ENCODE results near the gene F10. TPM values are rescaled to one million over a fixed set of nuclear protein-coding genes. Genes with fewer than 3 reads are reported as not detected.

The F10 gene
- total RNA-seq, 1 experiment from 2014 or later = not detected

DNA sequence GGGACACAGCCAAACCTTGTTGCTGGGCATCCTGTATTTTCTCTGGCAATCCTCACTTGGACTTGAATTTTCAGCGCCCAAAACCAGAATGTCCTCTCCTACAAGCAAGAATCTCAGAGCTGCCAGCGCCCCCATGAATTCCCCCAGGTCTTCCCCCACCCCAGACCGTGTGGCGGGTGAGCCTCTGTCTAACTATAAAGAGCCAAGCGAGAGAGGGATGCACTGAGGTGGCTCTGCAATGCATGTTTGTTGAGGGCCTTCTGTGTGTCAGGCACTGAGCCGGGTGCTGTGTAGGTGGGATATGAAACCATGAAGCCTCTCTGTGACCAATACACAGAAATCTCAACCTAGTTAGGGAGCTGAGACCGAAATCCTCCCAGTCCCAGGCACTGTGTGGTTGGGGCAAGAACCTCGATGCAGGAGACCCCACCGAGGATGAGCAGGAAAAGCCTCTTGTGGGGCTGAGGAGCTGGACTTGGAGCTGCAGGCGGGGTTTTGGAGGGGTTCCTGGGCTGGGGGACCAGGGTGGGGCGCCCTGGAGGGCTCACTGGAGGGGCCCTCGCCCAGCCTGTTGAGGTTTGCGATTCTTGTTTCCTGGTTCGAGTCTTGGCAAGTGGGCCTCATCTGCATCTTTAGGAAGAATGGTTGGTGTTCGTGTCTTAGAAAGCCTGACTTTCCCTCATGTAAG is 23.5 kb downstream of the F10 start:
- H3K9me2 ChIP-seq (ENCODE audit: insufficient read depth) = no peaks in the 10 kb centered on the region
- H3K4me1 ChIP-seq (replicated peaks; ENCODE audit: insufficient read depth) = no peaks in the 10 kb centered on the region
- ChIA-PET CTCF (no interaction called here), POLR2A (ENCODE audit: unreplicated experiment) (no interaction called here)
- H3K27ac ChIP-seq = no peak overlapping the region
- no peak for DNase-seq
- intact Hi-C loops (cut with micrococcal nuclease; ENCODE audit: unreplicated experiment) = no loop called here
- no peaks in the 10 kb centered on the region for H3K36me3 ChIP-seq (ENCODE audit: low read depth)
- H3K4me3 ChIP-seq = no peak overlapping the region
- no peaks in the 10 kb centered on the region for H3K79me2 ChIP-seq (ENCODE audit: low read depth)
- H3K27me3 ChIP-seq (ENCODE audit: insufficient read depth, low read depth) = peaks cover 66% of the 10 kb centered on the region
- H3K4me2 ChIP-seq = no peak overlapping the region
- H3F3A ChIP-seq (ENCODE audit: insufficient read depth, low read depth) = no peaks in the 10 kb centered on the region
- no peak for TF ChIP-seq EZH2 (IDR thresholded peaks at IDR 0.05; ENCODE audit: low read depth)
- no peak for TF ChIP-seq CTCF (conservative IDR thresholded peaks at IDR 0.05)
- no peaks in the 10 kb centered on the region for H4K20me1 ChIP-seq (ENCODE audit: insufficient read depth)
- no peak overlapping the region for H2AFZ ChIP-seq
- BruUV-seq (replicated peaks) = no TSS peak
- H3K9me3 ChIP-seq (ENCODE audit: insufficient read depth, low read depth) = no peaks in the 10 kb centered on the region

- DNase-seq = no peak
- H3F3A ChIP-seq (ENCODE audit: insufficient read depth, low read depth) = no peaks in the 10 kb centered on the region
- H3K27ac ChIP-seq = no peak overlapping the region
- no TSS peak for BruUV-seq (replicated peaks)
- H3K36me3 ChIP-seq (ENCODE audit: low read depth) = no peaks in the 10 kb centered on the region
- intact Hi-C loops (cut with micrococcal nuclease; ENCODE audit: unreplicated experiment) = no loop called here
- H3K4me3 ChIP-seq = no peak overlapping the region
- H3K27me3 ChIP-seq (ENCODE audit: insufficient read depth, low read depth) = peaks cover 67% of the 10 kb centered on the region
- H3K9me3 ChIP-seq (ENCODE audit: insufficient read depth, low read depth) = no peaks in the 10 kb centered on the region
- no peaks in the 10 kb centered on the region for H3K9me2 ChIP-seq (ENCODE audit: insufficient read depth)
- H3K4me2 ChIP-seq = no peak overlapping the region
- H3K79me2 ChIP-seq (ENCODE audit: low read depth) = no peaks in the 10 kb centered on the region
- ChIA-PET CTCF (no interaction called here), POLR2A (ENCODE audit: unreplicated experiment) (no interaction called here)
- H4K20me1 ChIP-seq (ENCODE audit: insufficient read depth) = no peaks in the 10 kb centered on the region
- TF ChIP-seq EZH2 (IDR thresholded peaks at IDR 0.05; ENCODE audit: low read depth) (no peak), CTCF (conservative IDR thresholded peaks at IDR 0.05) (no peak)
- no peaks in the 10 kb centered on the region for H3K4me1 ChIP-seq (replicated peaks; ENCODE audit: insufficient read depth)
- H2AFZ ChIP-seq = no peak overlapping the region
Measured at GRCh38 chr13:113146750-113147149, 24.2 kb downstream of the F10 start.

- Histone ChIP-seq H3K4me2 (no peak overlapping the region), H3K27ac (no peak overlapping the region), H3K36me3 (ENCODE audit: low read depth) (no peaks in the 10 kb centered on the region), H3K4me3 (no peak overlapping the region), H3F3A (ENCODE audit: insufficient read depth, low read depth) (no peaks in the 10 kb centered on the region), H3K27me3 (ENCODE audit: insufficient read depth, low read depth) (peaks cover 69% of the 10 kb centered on the region), H2AFZ (no peak overlapping the region), H3K79me2 (ENCODE audit: low read depth) (no peaks in the 10 kb centered on the region), H4K20me1 (ENCODE audit: insufficient read depth) (no peaks in the 10 kb centered on the region), H3K4me1 (replicated peaks; ENCODE audit: insufficient read depth) (no peaks in the 10 kb centered on the region), H3K9me3 (ENCODE audit: insufficient read depth, low read depth) (no peaks in the 10 kb centered on the region), H3K9me2 (ENCODE audit: insufficient read depth) (no peaks in the 10 kb centered on the region)
- ChIA-PET CTCF (no interaction called here), POLR2A (ENCODE audit: unreplicated experiment) (no interaction called here)
- BruUV-seq (replicated peaks) = no TSS peak
- intact Hi-C loops (cut with micrococcal nuclease; ENCODE audit: unreplicated experiment) = no loop called here
- DNase-seq = no peak
- TF ChIP-seq EZH2 (IDR thresholded peaks at IDR 0.05; ENCODE audit: low read depth) (no peak), CTCF (conservative IDR thresholded peaks at IDR 0.05) (no peak)
Measured at GRCh38 chr13:113147206-113147605, 24.6 kb downstream of the F10 start.

Measured in PC-9 (cell line).